ENCODE results near the gene COL7A1. TPM values are rescaled to one million over a fixed set of nuclear protein-coding genes. Genes with fewer than 3 reads are reported as not detected.

The COL7A1 gene
- total RNA-seq (1 to 10 TPM in 3 of 5 donors, under 1 TPM in 2; 0.33 to 2.3 (median 1.3) TPM), total RNA-seq (0.64 to 5.4 (median 1.8) reads per million in 29 experiments)
- total RNA-seq (2013) = 0.17 TPM

GRCh38 chr3:48595075-48595525 lies at the start of gene COL7A1:
Gene COL7A1 (minus strand): TSS chr3:48595329. CDS start chr3:48595159, 170 bp downstream.
- peaks cover 6 to 9% (median 6%) of the 10 kb centered on the region in 3 donors for H3K4me1 Mint-ChIP-seq
- peaks cover 0 to 8% of the 10 kb centered on the region in 2 experiments for H3K4me1 ChIP-seq (ENCODE audit: control insufficient read depth in 1 of 2, extremely low read depth in 1 of 2, insufficient read depth in 2 of 2, low read length in 2 of 2)
- peaks cover 12% of the 10 kb centered on the region for H3K36me3 Mint-ChIP-seq
- H3K4me3 ChIP-seq (ENCODE audit: control insufficient read depth in 1 of 2, extremely low read depth in 1 of 2, low read length in 1 of 2) = no peak within 1 kb of the TSS
- H3K27ac Mint-ChIP-seq = no peak within 1 kb of the TSS
- no peaks in the 10 kb centered on the region for H3K9me3 Mint-ChIP-seq
- H3K4me3 Mint-ChIP-seq = peak within 1 kb of the TSS in 1 of 3 donors; percentile 58
- H3K27ac ChIP-seq (ENCODE audit: low read length) = no peak within 1 kb of the TSS
- H3K36me3 ChIP-seq (ENCODE audit: control insufficient read depth in 2 of 2, extremely low read depth in 1 of 2, insufficient read depth in 1 of 2, low read length in 1 of 2) = peaks cover 8 to 25% of the 10 kb centered on the region in 2 donors
- ChIA-PET POLR2A (no interaction called here), CTCF (no interaction called here)
- DNase-seq (peak in 8 of 35 experiments; percentile 5 to 44 (median 16)), ATAC-seq (replicated peaks in 1 of 4) (peak in 1 of 4 experiments; percentile 60)
- H3K9me3 ChIP-seq = no peaks in the 10 kb centered on the region
- WGBS (ENCODE audit: insufficient coverage) = 8% methylated on average over 27 of the region's 35 CpGs
- peaks cover 0 to 59% of the 10 kb centered on the region in 2 experiments for H3K27me3 ChIP-seq (replicated peaks in 1 of 2; ENCODE audit: control insufficient read depth in 2 of 2, extremely low read depth in 1 of 2, insufficient read depth in 2 of 2, low read length in 1 of 2)
- H3K27me3 Mint-ChIP-seq = peaks cover 22 to 38% of the 10 kb centered on the region in 2 donors

DNA sequence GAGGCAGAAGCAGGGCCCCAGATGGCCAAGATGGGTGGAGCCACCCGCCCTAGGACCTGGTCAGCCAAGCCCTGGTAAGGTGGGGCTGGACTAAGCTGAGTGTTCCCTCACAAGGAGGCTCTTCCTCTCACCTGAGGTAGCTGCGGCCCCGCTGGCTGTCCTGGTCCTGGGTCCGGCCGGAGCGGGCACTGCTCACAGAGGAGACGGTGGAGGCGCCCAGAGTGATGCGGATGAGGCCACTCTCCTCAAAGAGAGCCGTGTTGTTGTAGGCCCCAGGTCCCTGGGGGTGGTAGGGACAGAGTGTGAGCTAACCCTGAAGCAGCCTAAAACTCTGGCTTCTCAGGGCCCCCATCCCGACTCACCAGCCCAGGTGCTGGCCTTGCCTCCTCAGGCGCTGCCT lies 47.5 kb upstream of the COL7A1 start:
- H3K4me1 ChIP-seq (ENCODE audit: control insufficient read depth in 1 of 2, extremely low read depth in 1 of 2, insufficient read depth in 2 of 2, low read length in 2 of 2) = no peaks in the 10 kb centered on the region
- CTCF ChIA-PET = no interaction called here
- H3K4me3 ChIP-seq (ENCODE audit: control insufficient read depth in 1 of 2, extremely low read depth in 1 of 2, low read length in 1 of 2) = no peak overlapping the region
- peaks cover 0 to 4% (median 0%) of the 10 kb centered on the region in 3 donors for H3K4me1 Mint-ChIP-seq
- no peaks in the 10 kb centered on the region for H3K36me3 Mint-ChIP-seq
- H3K27ac Mint-ChIP-seq = no peak overlapping the region
- POLR2A ChIA-PET = no interaction called here
- 90% methylated on average over 11 of the region's 12 CpGs for WGBS (ENCODE audit: insufficient coverage)
- no peaks in the 10 kb centered on the region for H3K27me3 Mint-ChIP-seq
- no peaks in the 10 kb centered on the region for H3K36me3 ChIP-seq (ENCODE audit: control insufficient read depth in 2 of 2, extremely low read depth in 1 of 2, insufficient read depth in 1 of 2, low read length in 1 of 2)
- H3K9me3 ChIP-seq = no peaks in the 10 kb centered on the region
- H3K27me3 ChIP-seq (replicated peaks in 1 of 2; ENCODE audit: control insufficient read depth in 2 of 2, extremely low read depth in 1 of 2, insufficient read depth in 2 of 2, low read length in 1 of 2) = peaks cover 0 to 16% of the 10 kb centered on the region in 2 experiments
- no peak overlapping the region for H3K4me3 Mint-ChIP-seq
- ATAC-seq (replicated peaks in 1 of 4) (no peak), DNase-seq (no peak)
- H3K9me3 Mint-ChIP-seq = no peaks in the 10 kb centered on the region
- H3K27ac ChIP-seq (ENCODE audit: low read length) = no peak overlapping the region

DNA sequence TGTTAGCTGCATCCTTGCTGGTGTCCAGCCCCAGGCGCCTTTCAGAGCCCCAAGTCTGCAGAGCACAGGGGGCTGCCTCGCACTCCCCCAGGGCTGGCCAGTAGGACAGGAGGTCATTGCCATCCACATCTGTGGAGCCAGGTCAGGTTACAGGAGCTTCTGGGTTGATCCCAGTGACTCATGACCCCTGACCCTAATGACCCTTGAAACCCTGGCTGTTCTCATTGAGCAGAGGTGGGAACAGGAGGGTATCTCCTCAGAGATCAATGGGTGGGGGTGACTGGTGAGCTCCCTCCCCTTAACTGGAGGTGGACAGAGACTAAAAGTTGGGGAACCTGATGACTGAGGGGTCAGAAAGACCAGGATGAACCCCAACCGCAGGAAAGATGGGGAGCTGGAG lies 46.3 kb upstream of the COL7A1 start:
- no peaks in the 10 kb centered on the region for H3K36me3 ChIP-seq (ENCODE audit: control insufficient read depth in 2 of 2, extremely low read depth in 1 of 2, insufficient read depth in 1 of 2, low read length in 1 of 2)
- no peaks in the 10 kb centered on the region for H3K27me3 Mint-ChIP-seq
- peaks cover 0 to 16% of the 10 kb centered on the region in 2 experiments for H3K27me3 ChIP-seq (replicated peaks in 1 of 2; ENCODE audit: control insufficient read depth in 2 of 2, extremely low read depth in 1 of 2, insufficient read depth in 2 of 2, low read length in 1 of 2)
- DNase-seq = no peak
- CTCF ChIA-PET = no interaction called here
- no peak overlapping the region for H3K27ac Mint-ChIP-seq
- H3K4me1 Mint-ChIP-seq = peaks cover 0 to 4% (median 2%) of the 10 kb centered on the region in 3 donors
- H3K4me3 ChIP-seq (ENCODE audit: control insufficient read depth in 1 of 2, extremely low read depth in 1 of 2, low read length in 1 of 2) = no peak overlapping the region
- H3K9me3 ChIP-seq = no peaks in the 10 kb centered on the region
- H3K9me3 Mint-ChIP-seq = no peaks in the 10 kb centered on the region
- peaks cover 0 to 2% of the 10 kb centered on the region in 2 experiments for H3K4me1 ChIP-seq (ENCODE audit: control insufficient read depth in 1 of 2, extremely low read depth in 1 of 2, insufficient read depth in 2 of 2, low read length in 2 of 2)
- H3K36me3 Mint-ChIP-seq = no peaks in the 10 kb centered on the region
- 94% methylated on average over 3 of the region's 3 CpGs for WGBS (ENCODE audit: insufficient coverage)
- ATAC-seq (replicated peaks in 1 of 4) = no peak
- POLR2A ChIA-PET = no interaction called here
- no peak overlapping the region for H3K27ac ChIP-seq (ENCODE audit: low read length)
- no peak overlapping the region for H3K4me3 Mint-ChIP-seq

DNA sequence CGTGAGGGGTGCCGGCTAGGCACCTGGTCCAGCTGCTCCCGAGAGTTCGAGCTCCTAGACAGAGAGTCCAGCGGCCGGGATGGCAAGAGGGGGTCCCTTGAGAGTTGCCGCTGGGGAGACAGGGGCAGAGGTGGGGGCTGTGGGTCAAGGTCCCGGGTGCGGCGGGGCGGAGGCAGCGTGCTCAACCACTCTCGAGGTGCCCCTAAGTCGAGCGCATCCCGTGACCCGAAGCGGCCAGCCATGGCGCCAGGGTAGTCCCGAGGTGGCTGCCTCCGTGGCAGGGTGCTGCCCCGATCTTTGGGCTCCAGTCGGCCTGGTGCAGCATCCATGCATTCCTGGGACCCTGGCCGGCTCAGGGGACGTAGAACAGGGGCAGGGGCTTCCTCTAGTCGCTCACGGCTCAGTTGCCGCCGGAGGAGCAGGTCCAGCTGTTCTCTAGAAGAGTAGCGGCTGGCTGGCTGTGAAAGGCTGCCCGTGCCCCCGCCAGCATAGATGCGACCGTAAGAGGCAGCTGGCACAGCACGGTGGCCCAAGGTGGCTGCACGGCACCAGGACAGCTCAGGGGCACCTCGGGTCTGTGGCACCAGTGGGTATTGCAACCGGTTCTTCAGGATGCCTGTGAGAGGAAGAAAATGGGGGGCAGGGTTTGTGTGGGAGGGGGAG lies 44.9 kb upstream of the COL7A1 start:
- 94% methylated on average over 38 of the region's 38 CpGs for WGBS (ENCODE audit: insufficient coverage)
- no peak for DNase-seq

DNA sequence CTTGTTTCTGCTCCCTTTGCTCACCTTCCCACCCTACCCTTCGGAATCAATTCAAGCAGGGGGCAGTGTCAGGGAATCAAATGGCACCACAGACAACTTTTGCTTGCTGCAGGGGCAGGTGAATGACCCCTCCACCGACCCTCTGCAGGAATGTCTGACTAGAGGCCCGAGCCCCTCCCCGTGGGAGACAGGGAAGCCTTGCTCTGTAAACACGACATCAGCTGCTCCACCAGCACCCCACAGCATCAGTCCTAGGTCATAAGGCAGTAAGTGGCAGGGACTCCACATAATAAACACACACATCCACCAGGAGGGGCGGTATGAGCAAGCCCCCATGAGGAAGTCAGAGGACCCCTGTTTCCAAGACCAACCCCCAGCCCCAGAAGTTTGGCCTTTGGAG lies 42.2 kb upstream of the COL7A1 start:
- ChIA-PET POLR2A (interaction anchor here in 1 of 2 donors (0.6 kb wide), 1 partner anchor 489 kb away, joined by 3 read pairs; no protein-coding TSS in a partner anchor), CTCF (no interaction called here)
- H3K36me3 Mint-ChIP-seq = peaks cover 3% of the 10 kb centered on the region
- H3K4me3 Mint-ChIP-seq = peak overlapping the region; percentile 50 to 85 (median 57)
- no peaks in the 10 kb centered on the region for H3K9me3 ChIP-seq
- no peak overlapping the region for H3K4me3 ChIP-seq (ENCODE audit: control insufficient read depth in 1 of 2, extremely low read depth in 1 of 2, low read length in 1 of 2)
- ATAC-seq (replicated peaks in 1 of 4) (no peak), DNase-seq (no peak)
- no peaks in the 10 kb centered on the region for H3K27me3 Mint-ChIP-seq
- H3K36me3 ChIP-seq (ENCODE audit: control insufficient read depth in 2 of 2, extremely low read depth in 1 of 2, insufficient read depth in 1 of 2, low read length in 1 of 2) = peaks cover 0 to 6% of the 10 kb centered on the region in 2 donors
- WGBS (ENCODE audit: insufficient coverage) = 93% methylated on average over 5 of the region's 6 CpGs
- no peak overlapping the region for H3K27ac ChIP-seq (ENCODE audit: low read length)
- H3K9me3 Mint-ChIP-seq = no peaks in the 10 kb centered on the region
- no peak overlapping the region for H3K27ac Mint-ChIP-seq
- peaks cover 18 to 25% (median 23%) of the 10 kb centered on the region in 3 donors for H3K4me1 Mint-ChIP-seq
- H3K4me1 ChIP-seq (ENCODE audit: control insufficient read depth in 1 of 2, extremely low read depth in 1 of 2, insufficient read depth in 2 of 2, low read length in 2 of 2) = peaks cover 4 to 30% of the 10 kb centered on the region in 2 experiments
- H3K27me3 ChIP-seq (replicated peaks in 1 of 2; ENCODE audit: control insufficient read depth in 2 of 2, extremely low read depth in 1 of 2, insufficient read depth in 2 of 2, low read length in 1 of 2) = peaks cover 0 to 15% of the 10 kb centered on the region in 2 experiments

More for the DNA sequence above, 44.9 kb upstream of the COL7A1 start:
- no peaks in the 10 kb centered on the region for H3K9me3 ChIP-seq
- H3K4me1 ChIP-seq (ENCODE audit: control insufficient read depth in 1 of 2, extremely low read depth in 1 of 2, insufficient read depth in 2 of 2, low read length in 2 of 2) = peaks cover 0 to 12% of the 10 kb centered on the region in 2 experiments
- peaks cover 8 to 10% (median 10%) of the 10 kb centered on the region in 3 donors for H3K4me1 Mint-ChIP-seq
- peaks cover 0 to 14% of the 10 kb centered on the region in 2 experiments for H3K27me3 ChIP-seq (replicated peaks in 1 of 2; ENCODE audit: control insufficient read depth in 2 of 2, extremely low read depth in 1 of 2, insufficient read depth in 2 of 2, low read length in 1 of 2)
- ChIA-PET CTCF (no interaction called here), POLR2A (no interaction called here)
- H3K36me3 Mint-ChIP-seq = no peaks in the 10 kb centered on the region
- H3K36me3 ChIP-seq (ENCODE audit: control insufficient read depth in 2 of 2, extremely low read depth in 1 of 2, insufficient read depth in 1 of 2, low read length in 1 of 2) = no peaks in the 10 kb centered on the region
- ATAC-seq (replicated peaks in 1 of 4) = no peak
- H3K4me3 Mint-ChIP-seq = no peak overlapping the region
- H3K27ac ChIP-seq (ENCODE audit: low read length) = no peak overlapping the region
- H3K27me3 Mint-ChIP-seq = no peaks in the 10 kb centered on the region
- no peak overlapping the region for H3K4me3 ChIP-seq (ENCODE audit: control insufficient read depth in 1 of 2, extremely low read depth in 1 of 2, low read length in 1 of 2)
- H3K9me3 Mint-ChIP-seq = no peaks in the 10 kb centered on the region
- H3K27ac Mint-ChIP-seq = no peak overlapping the region

DNA sequence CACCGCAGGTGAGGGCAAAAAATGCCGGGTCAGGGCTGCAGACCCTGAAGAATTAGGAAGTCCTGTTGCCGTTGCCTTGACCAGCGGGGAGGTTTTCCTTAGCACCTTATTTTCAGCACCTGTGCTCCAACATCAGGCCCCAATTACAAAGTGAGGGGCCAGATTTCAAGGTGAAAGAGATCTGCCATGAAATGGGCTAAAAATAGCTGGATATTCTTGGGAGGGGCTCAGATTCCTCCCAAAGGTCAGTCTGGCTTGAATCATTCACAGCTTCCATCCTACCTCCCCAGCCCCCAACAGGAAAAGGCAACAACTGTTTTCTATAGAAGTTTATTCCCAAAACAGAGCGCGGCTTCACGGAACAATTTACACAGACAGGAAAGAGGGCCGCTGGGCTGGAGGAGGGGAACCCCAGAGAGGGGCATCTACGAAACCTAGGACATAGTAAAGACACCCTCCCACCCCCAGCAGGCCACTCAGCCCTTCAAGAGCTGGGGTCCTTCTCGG lies 41.1 kb upstream of the COL7A1 start:
- peaks cover 18 to 25% (median 23%) of the 10 kb centered on the region in 3 donors for H3K4me1 Mint-ChIP-seq
- Histone ChIP-seq H3K27me3 (replicated peaks in 1 of 2; ENCODE audit: control insufficient read depth in 2 of 2, extremely low read depth in 1 of 2, insufficient read depth in 2 of 2, low read length in 1 of 2) (peaks cover 0 to 11% of the 10 kb centered on the region in 2 experiments), H3K36me3 (ENCODE audit: control insufficient read depth in 2 of 2, extremely low read depth in 1 of 2, insufficient read depth in 1 of 2, low read length in 1 of 2) (peaks cover under 1 to 6% of the 10 kb centered on the region in 2 donors), H3K4me3 (ENCODE audit: control insufficient read depth in 1 of 2, extremely low read depth in 1 of 2, low read length in 1 of 2) (peak overlapping the region; percentile 79 to 90), H3K9me3 (no peaks in the 10 kb centered on the region), H3K27ac (ENCODE audit: low read length) (no peak overlapping the region), H3K4me1 (ENCODE audit: control insufficient read depth in 1 of 2, extremely low read depth in 1 of 2, insufficient read depth in 2 of 2, low read length in 2 of 2) (peaks cover 4 to 32% of the 10 kb centered on the region in 2 experiments)
- H3K27me3 Mint-ChIP-seq = no peaks in the 10 kb centered on the region
- ChIA-PET CTCF (interaction anchor here in 1 of 2 donors (0.5 to 1.1 kb wide), 3 partner anchors 25 to 50 kb away, joined by 3 to 6 read pairs (median 4); partner anchors contain the start of gene NCKIPSD), POLR2A (interaction anchor here in 1 of 2 donors (0.6 kb wide), 1 partner anchor 303 kb away, joined by 3 read pairs; no protein-coding TSS in a partner anchor)
- H3K9me3 Mint-ChIP-seq = no peaks in the 10 kb centered on the region
- ATAC-seq (replicated peaks in 1 of 4) = no peak
- peak overlapping the region; percentile 85 to 88 (median 88) for H3K4me3 Mint-ChIP-seq
- 0% methylated on average over 1 of the region's 10 CpGs for WGBS (ENCODE audit: insufficient coverage)
- no peak for DNase-seq
- no peak overlapping the region for H3K27ac Mint-ChIP-seq
- peaks cover 3% of the 10 kb centered on the region for H3K36me3 Mint-ChIP-seq

Measured in T-cell (primary cell).